GM20000 (cell line): ENCODE data around the gene CHD5.

Source experiments
- DNase-seq: peaks from one replicate; pipeline ENCODE4 v3.0.0; 2012; ENCODE audit warnings: low spot score
- TF ChIP-seq, protein P1 (sequence below): IDR thresholded peaks from 2 replicates; pipeline ENCODE4 v1.5.1; 2012; ENCODE audit warnings: mild to moderate bottlenecking, control low read depth; ENCODE audit errors: extremely low read depth, missing control alignments

Gene CHD5

DNA sequence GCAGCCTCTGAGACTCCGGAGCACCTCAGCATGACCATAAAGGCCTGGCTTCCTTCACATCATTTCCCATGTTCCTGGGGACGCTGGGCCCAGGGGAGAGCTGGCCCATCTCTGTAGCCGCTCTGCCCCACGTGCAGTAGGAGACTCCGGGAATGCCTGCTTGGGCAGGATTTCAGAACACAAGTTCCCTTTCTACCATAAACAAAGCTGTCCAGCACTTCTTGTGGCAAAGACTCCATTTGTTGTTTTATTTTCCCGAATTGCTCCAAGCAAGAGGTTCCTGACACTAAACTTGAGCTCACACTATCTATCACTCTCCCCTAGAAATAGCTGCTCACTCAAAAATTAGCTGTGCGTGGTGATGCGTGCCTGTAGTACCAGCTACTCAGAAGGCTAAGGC is 21.9 kb downstream of the CHD5 start:
- TF ChIP-seq, protein P1, sequence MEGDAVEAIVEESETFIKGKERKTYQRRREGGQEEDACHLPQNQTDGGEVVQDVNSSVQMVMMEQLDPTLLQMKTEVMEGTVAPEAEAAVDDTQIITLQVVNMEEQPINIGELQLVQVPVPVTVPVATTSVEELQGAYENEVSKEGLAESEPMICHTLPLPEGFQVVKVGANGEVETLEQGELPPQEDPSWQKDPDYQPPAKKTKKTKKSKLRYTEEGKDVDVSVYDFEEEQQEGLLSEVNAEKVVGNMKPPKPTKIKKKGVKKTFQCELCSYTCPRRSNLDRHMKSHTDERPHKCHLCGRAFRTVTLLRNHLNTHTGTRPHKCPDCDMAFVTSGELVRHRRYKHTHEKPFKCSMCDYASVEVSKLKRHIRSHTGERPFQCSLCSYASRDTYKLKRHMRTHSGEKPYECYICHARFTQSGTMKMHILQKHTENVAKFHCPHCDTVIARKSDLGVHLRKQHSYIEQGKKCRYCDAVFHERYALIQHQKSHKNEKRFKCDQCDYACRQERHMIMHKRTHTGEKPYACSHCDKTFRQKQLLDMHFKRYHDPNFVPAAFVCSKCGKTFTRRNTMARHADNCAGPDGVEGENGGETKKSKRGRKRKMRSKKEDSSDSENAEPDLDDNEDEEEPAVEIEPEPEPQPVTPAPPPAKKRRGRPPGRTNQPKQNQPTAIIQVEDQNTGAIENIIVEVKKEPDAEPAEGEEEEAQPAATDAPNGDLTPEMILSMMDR: no peak
- no peak for DNase-seq

DNA sequence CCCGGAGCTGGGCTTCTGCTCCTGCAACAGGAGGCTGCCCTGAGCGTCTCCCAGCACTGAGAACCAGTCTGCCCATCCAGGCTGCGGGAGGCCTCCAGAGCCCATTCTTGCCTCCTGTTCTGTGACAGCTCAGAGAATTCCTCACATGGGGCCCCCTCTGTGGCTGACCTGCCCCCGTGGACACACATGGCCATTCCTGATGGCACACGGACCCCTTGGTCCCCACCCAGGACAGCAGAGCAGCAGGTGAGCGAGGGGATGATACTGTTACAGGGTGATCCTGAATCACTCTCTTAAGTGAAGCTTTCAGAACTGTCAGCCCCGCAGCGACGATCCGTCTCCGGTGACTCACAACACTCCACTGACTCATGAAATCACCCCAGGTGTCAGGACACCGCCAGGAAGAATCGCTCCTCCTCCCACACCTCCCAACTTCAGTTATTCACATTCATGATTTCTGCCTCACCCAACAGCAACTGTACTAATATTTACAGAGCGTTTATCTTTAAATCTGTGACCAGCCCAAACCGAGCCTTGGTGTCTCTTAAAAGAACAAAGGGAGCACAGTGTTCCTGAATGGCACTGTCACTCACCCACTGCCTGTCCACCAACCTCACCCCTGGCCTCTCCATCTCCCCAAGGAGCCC is 22.5 kb downstream of the CHD5 start:
- TF ChIP-seq, protein P1: no peak
- no peak for DNase-seq

DNA sequence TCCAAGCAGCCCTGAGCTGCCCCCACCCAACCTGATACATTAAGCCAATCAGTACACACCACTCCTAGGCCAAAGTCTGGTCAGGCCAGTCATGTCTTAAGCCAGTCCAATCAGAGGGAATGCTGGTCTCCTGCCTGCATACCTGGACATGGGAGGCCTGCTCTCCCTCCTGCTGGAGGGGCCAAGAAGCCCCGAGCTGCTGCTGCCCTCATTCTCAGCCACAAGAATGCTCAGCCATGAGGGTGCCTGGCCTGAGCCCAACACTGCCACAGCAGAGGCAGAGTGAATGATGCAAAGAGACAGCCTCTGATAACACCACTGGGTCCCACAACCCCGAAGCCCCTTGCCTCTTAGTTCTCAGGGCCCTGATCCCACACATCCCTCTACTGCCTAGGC is 23.0 kb downstream of the CHD5 start:
- TF ChIP-seq, protein P1: no peak
- no peak for DNase-seq

DNA sequence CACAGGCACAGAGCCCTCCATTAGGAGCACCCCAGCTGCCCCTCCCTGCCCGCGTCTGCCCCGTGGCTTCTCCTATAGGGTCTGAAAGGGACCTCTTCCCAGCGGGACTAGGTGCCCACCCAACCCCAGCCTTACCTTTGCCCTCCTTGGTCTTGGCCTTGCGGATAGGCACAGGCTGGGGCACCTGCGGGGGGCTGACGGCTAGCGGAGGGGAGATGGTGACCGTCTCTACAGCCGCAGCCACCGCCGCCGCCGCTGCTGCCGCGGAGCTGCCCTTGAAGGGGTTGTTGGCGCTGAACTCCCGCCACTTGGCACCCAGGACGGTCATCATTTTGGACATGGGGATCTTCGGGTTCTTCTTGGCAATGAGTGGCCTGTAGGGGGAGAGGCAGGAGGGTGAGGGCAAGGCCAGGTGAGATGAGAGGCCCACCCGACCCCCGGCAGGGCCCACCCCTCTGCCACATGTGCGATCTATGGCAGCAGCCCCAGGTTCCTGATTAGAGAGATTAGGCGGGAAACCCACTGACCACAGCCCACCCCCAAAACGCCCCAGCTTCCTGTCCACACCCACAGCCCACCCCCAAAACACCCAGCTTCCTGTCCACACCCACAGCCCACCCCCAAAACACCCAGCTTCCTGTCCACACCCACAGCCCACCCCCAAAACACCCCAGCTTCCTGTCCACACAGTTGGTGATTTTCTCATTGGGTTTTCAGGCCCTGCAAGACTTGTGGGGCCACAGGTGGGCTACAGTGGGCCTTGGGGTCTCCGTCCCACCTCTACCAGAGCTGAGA is 25.4 kb downstream of the CHD5 start:
- TF ChIP-seq, protein P1: no peak
- DNase-seq: no peak

DNA sequence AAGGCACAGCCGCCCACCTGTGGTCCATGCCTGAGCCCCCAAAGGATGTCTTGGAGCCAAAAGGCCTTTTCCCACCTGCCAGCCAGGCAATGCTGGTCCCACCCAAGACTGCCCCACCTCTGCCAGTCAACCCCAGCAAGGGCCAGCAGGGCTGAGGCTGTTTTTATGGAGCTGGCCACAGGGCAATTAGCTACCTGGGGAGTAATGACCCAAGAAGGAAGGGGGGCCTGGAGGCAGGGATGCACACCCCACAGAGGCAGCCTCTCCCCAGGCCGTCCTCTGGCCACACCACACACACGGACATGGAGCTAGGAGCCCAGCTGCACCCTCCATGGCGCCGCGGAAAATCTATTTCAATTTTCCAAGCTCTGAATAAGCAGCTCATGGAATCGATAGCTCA is 27.2 kb downstream of the CHD5 start:
- TF ChIP-seq, protein P1: no peak
- no peak for DNase-seq

DNA sequence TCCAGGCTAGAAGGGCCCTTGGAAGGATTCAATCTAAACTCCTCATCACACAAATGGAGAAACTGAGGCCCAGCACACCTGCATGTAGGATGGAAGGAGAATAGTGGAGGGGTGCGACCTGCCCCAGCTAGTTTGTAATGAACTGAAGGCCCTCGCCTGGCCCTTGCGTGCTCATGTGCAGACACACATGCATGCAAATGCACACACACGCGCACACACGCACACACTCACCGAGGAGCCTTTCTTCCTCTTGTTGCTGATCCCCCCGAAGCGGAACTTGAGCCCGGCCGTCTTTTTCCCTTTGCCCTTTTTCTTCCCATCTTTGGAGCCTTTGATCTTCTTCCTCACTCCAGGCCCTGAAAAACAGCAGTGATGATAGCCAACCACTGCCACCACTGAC is 27.9 kb downstream of the CHD5 start:
- TF ChIP-seq, protein P1: no peak
- DNase-seq: no peak

DNA sequence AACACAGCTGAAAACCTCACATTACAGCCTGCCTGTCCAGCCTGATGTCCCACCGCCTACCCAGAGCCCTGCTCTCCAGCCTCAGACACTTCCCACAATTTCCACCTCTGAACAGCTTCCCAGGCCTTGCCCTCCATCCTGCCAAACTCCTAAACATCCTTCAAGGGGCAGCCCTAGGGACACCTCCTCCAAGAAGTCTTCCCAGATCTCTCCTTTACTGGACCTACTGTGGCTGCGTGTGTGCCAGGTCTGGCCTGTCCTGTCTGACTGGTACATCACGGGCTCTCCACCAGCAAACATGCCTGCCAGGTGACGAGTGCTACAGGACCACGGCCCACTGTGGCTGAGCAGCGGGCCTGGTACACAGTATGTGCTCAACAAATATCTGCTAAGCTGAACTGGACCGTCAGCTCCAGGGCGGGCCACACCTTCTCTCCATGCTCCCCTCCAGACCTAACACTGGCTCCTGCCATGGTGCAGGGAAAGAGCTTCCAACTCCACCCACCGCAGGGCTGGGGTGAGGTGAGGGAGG is 28.8 kb downstream of the CHD5 start:
- TF ChIP-seq, protein P1: no peak
- no peak for DNase-seq
